Mesenchymal stem cell (in vitro differentiated cells and primary cell): ENCODE measurements around the gene PARD6B.
A peak's percentile ranks its signal among the peaks of the same experiment; 100 is the strongest.
"Not testable (repeated sequence)": the region's sequence is repeated elsewhere in the genome, so short reads cannot be mapped to it uniquely, and the experiment has no call there.

ENCODE experiments used
- DNase-seq: peaks from one replicate; pipeline ENCODE4 v3.0.0-alpha.2; 2013
- H2AFZ ChIP-seq: one replicate; pipeline ENCODE4 v1.6.1; 2013; ENCODE audit warnings: low read depth, mild to moderate bottlenecking, control low read depth, inconsistent platforms, low read length, moderate library complexity
- H2AK5ac ChIP-seq: 2 replicates; pipeline ENCODE4 v1.6.1; 2013; ENCODE audit warnings: low read length, moderate library complexity, mild to moderate bottlenecking, inconsistent platforms; ENCODE audit not compliant: severe bottlenecking
- H2BK120ac ChIP-seq: one replicate; pipeline ENCODE4 v1.6.1; 2013; ENCODE audit warnings: low read depth, mild to moderate bottlenecking, inconsistent platforms, low read length, moderate library complexity
- H2BK12ac ChIP-seq, 2 experiments: one replicate each; pipeline ENCODE4 v1.6.1; 2013; ENCODE audit warnings: inconsistent platforms in 2 of 2, low read length in 2 of 2, mild to moderate bottlenecking in 2 of 2, moderate library complexity in 2 of 2, control low read depth in 1 of 2
- H2BK15ac ChIP-seq: one replicate; pipeline ENCODE4 v1.6.1; 2013; ENCODE audit warnings: mild to moderate bottlenecking, low read depth, inconsistent platforms; ENCODE audit not compliant: poor library complexity, severe bottlenecking
- H2BK5ac ChIP-seq: 2 replicates; pipeline ENCODE4 v1.6.1; 2013; ENCODE audit warnings: low read depth, mild to moderate bottlenecking, low read length, control low read depth, inconsistent platforms; ENCODE audit not compliant: poor library complexity, severe bottlenecking
- H3K14ac ChIP-seq, 2 experiments: one replicate each; pipeline ENCODE4 v1.6.1; 2013; ENCODE audit warnings: inconsistent platforms in 2 of 2, low read length in 2 of 2, control low read depth in 1 of 2, mild to moderate bottlenecking in 1 of 2, moderate library complexity in 1 of 2
- H3K18ac ChIP-seq, 2 experiments: one replicate each; pipeline ENCODE4 v1.6.1; 2013; ENCODE audit warnings: inconsistent platforms in 2 of 2, low read length in 2 of 2, control low read depth in 1 of 2, low read depth in 1 of 2, mild to moderate bottlenecking in 1 of 2
- H3K23ac ChIP-seq, 2 experiments: one replicate each; pipeline ENCODE4 v1.6.1; 2013; ENCODE audit warnings: inconsistent platforms in 2 of 2, low read length in 2 of 2, mild to moderate bottlenecking in 2 of 2, moderate library complexity in 2 of 2, control low read depth in 1 of 2
- H3K27ac ChIP-seq: 2 replicates; pipeline ENCODE4 v1.5.1; 2013; ENCODE audit warnings: mild to moderate bottlenecking, moderate library complexity, low read length, control low read depth, inconsistent platforms; ENCODE audit not compliant: poor library complexity, severe bottlenecking
- H3K27me3 ChIP-seq, 2 experiments: 2 replicates each; pipeline versions ENCODE4 v1.6.1 to v1.7.0; 2013; ENCODE audit warnings: low read length in 2 of 2, mild to moderate bottlenecking in 2 of 2, moderate library complexity in 2 of 2, control low read depth in 1 of 2, inconsistent platforms in 1 of 2; ENCODE audit not compliant: control insufficient read depth in 1 of 2, insufficient read depth in 1 of 2
- H3K36me3 ChIP-seq, 2 experiments: 2 replicates each; pipeline versions ENCODE4 v1.6.1 to v1.7.0; 2013; ENCODE audit warnings: low read length in 2 of 2, control low read depth in 1 of 2, inconsistent platforms in 1 of 2, low read depth in 1 of 2, mild to moderate bottlenecking in 1 of 2; ENCODE audit not compliant: insufficient read depth in 2 of 2, control insufficient read depth in 1 of 2
- H3K4ac ChIP-seq, 2 experiments: one replicate each; pipeline ENCODE4 v1.6.1; 2013; ENCODE audit warnings: inconsistent platforms in 2 of 2, low read length in 2 of 2, mild to moderate bottlenecking in 2 of 2, moderate library complexity in 2 of 2, control low read depth in 1 of 2, low read depth in 1 of 2
- H3K4me1 ChIP-seq: 2 replicates; pipeline ENCODE4 v1.6.1; 2013; ENCODE audit warnings: low read depth, low read length, control low read depth; ENCODE audit not compliant: control insufficient read depth, insufficient read depth
- H3K4me2 ChIP-seq: 2 replicates; pipeline ENCODE4 v1.6.1; 2013; ENCODE audit warnings: low read length, mild to moderate bottlenecking, inconsistent platforms; ENCODE audit not compliant: poor library complexity, severe bottlenecking
- H3K4me3 ChIP-seq, 2 experiments: 2 replicates each; pipeline versions ENCODE4 v1.5.1 to v1.7.0; 2013; ENCODE audit warnings: low read length in 2 of 2, mild to moderate bottlenecking in 2 of 2, control low read depth in 1 of 2, low read depth in 1 of 2; ENCODE audit not compliant: insufficient read depth in 1 of 2
- H3K79me1 ChIP-seq: replicated peaks from 2 replicates; pipeline ENCODE4 v1.6.1; 2013; ENCODE audit warnings: mild to moderate bottlenecking, control low read depth, low read length, inconsistent platforms; ENCODE audit not compliant: poor library complexity, severe bottlenecking
- H3K9ac ChIP-seq: 2 replicates; pipeline ENCODE4 v1.7.0; 2013; ENCODE audit warnings: mild to moderate bottlenecking, low read length, moderate library complexity
- H3K9me3 ChIP-seq: 2 replicates; pipeline ENCODE4 v1.7.0; 2013; ENCODE audit warnings: mild to moderate bottlenecking, low read length; ENCODE audit not compliant: control insufficient read depth
- H4K8ac ChIP-seq: one replicate; pipeline ENCODE4 v1.6.1; 2013; ENCODE audit warnings: inconsistent platforms, mild to moderate bottlenecking, low read length, moderate library complexity
- H4K91ac ChIP-seq: one replicate; pipeline ENCODE4 v1.6.1; 2013; ENCODE audit warnings: mild to moderate bottlenecking, low read length, inconsistent platforms
- WGBS: methylation state at CpG from one replicate; pipeline ENCODE4 v1.1.7; 2013; ENCODE audit warnings: mixed read lengths; 5-methylcytosine and 5-hydroxymethylcytosine counted together

Gene PARD6B

GRCh38 chr20:50798650-50799049 lies 67.3 kb downstream of the PARD6B start:
- WGBS = 90% methylated on average over 7 of the region's 7 CpGs
- H2BK5ac ChIP-seq = no peak overlapping the region
- no peak overlapping the region for H2AFZ ChIP-seq
- H3K4me3 ChIP-seq = no peak overlapping the region
- H4K91ac ChIP-seq = no peak overlapping the region
- no peaks in the 10 kb centered on the region for H3K27me3 ChIP-seq
- no peak overlapping the region for H2BK120ac ChIP-seq
- no peak overlapping the region for H4K8ac ChIP-seq
- H3K4me2 ChIP-seq = no peak overlapping the region
- H3K79me1 ChIP-seq = peaks cover 17% of the 10 kb centered on the region
- H3K18ac ChIP-seq = no peak overlapping the region
- no peak overlapping the region for H2AK5ac ChIP-seq
- no peak overlapping the region for H3K9ac ChIP-seq
- no peak overlapping the region for H3K27ac ChIP-seq
- H3K4ac ChIP-seq = no peak overlapping the region
- H2BK12ac ChIP-seq = peak overlapping the region in 1 of 2 experiments; percentile 42
- no peak overlapping the region for H2BK15ac ChIP-seq
- H3K14ac ChIP-seq = peak overlapping the region in 1 of 2 experiments; percentile 62
- no peaks in the 10 kb centered on the region for H3K36me3 ChIP-seq
- H3K9me3 ChIP-seq = no peaks in the 10 kb centered on the region
- no peak overlapping the region for H3K23ac ChIP-seq
- H3K4me1 ChIP-seq = peaks cover 7% of the 10 kb centered on the region
- DNase-seq = no peak

GRCh38 chr20:50799176-50799889 lies 68.0 kb downstream of the PARD6B start:
- WGBS = 87% methylated on average over 13 of the region's 13 CpGs
- Histone ChIP-seq H3K27ac (no peak overlapping the region), H3K9ac (no peak overlapping the region), H2BK15ac (no peak overlapping the region), H4K8ac (peak overlapping the region; percentile 33), H2AK5ac (no peak overlapping the region), H2BK120ac (no peak overlapping the region), H3K27me3 (no peaks in the 10 kb centered on the region), H3K4ac (no peak overlapping the region), H2AFZ (no peak overlapping the region), H4K91ac (peak overlapping the region; percentile 30), H3K14ac (no peak overlapping the region), H2BK5ac (no peak overlapping the region), H3K79me1 (peaks cover 17% of the 10 kb centered on the region), H3K9me3 (no peaks in the 10 kb centered on the region), H3K23ac (no peak overlapping the region), H3K36me3 (no peaks in the 10 kb centered on the region), H2BK12ac (no peak overlapping the region), H3K4me3 (no peak overlapping the region), H3K4me2 (no peak overlapping the region), H3K4me1 (peaks cover 7% of the 10 kb centered on the region), H3K18ac (no peak overlapping the region)
- DNase-seq = no peak

GRCh38 chr20:50799890-50800550 lies 68.6 kb downstream of the PARD6B start:
- Histone ChIP-seq H2BK15ac (no peak overlapping the region), H3K9me3 (no peaks in the 10 kb centered on the region), H3K36me3 (no peaks in the 10 kb centered on the region), H2AFZ (no peak overlapping the region), H2AK5ac (peak overlapping the region; percentile 51), H3K18ac (no peak overlapping the region), H4K8ac (no peak overlapping the region), H3K79me1 (peaks cover 17% of the 10 kb centered on the region), H2BK120ac (no peak overlapping the region), H3K27ac (no peak overlapping the region), H4K91ac (no peak overlapping the region), H2BK12ac (no peak overlapping the region), H2BK5ac (no peak overlapping the region), H3K4ac (no peak overlapping the region), H3K4me3 (no peak overlapping the region), H3K4me2 (no peak overlapping the region), H3K4me1 (peaks cover 7% of the 10 kb centered on the region), H3K27me3 (no peaks in the 10 kb centered on the region), H3K9ac (no peak overlapping the region), H3K14ac (no peak overlapping the region), H3K23ac (no peak overlapping the region)
- no peak for DNase-seq
- WGBS = 94% methylated on average over 5 of the region's 8 CpGs

GRCh38 chr20:50800986-50801746 lies 69.8 kb downstream of the PARD6B start:
- WGBS = 93% methylated on average over 11 of the region's 13 CpGs
- H3K9ac ChIP-seq = not testable (repeated sequence)

More at GRCh38 chr20:50800986-50801746, 69.8 kb downstream of the PARD6B start:
- not testable (repeated sequence) for H3K9me3 ChIP-seq, H2BK5ac ChIP-seq, DNase-seq, H2BK120ac ChIP-seq, H3K18ac ChIP-seq, H2BK15ac ChIP-seq, H3K14ac ChIP-seq, H3K23ac ChIP-seq, H4K8ac ChIP-seq, H3K4me2 ChIP-seq, H3K27ac ChIP-seq, H3K4ac ChIP-seq, H2BK12ac ChIP-seq, H3K27me3 ChIP-seq, H3K4me3 ChIP-seq, H2AFZ ChIP-seq, H3K4me1 ChIP-seq, H3K36me3 ChIP-seq, H4K91ac ChIP-seq, H2AK5ac ChIP-seq
- peaks cover 19% of the 10 kb centered on the region for H3K79me1 ChIP-seq
